Left renal cortex interstitium (tissue), 4 donors: ENCODE data around the gene BMP6. TPM values are rescaled to one million over a fixed set of nuclear protein-coding genes. Genes with fewer than 3 reads are reported as not detected.
"Not testable (repeated sequence)": the region's sequence is repeated elsewhere in the genome, so short reads cannot be mapped to it uniquely, and the experiment has no call there.

Experiments used
- DNase-seq, 4 donors: peaks; one replicate each; pipeline ENCODE4 v3.0.0-alpha.2; 2013; ENCODE audit warnings: low read depth in 4 of 4, low spot score in 2 of 4, missing footprints in 1 of 4
- polyA plus RNA-seq, 4 donors: library from polyadenylated mRNA; unstranded; fragments of 120-200 nt; gene quantifications; one replicate each; pipeline ENCODE4 v1.2.1, GENCODE V29; 2013; ENCODE audit not compliant: insufficient read length in 4 of 4

The BMP6 gene
- polyA plus RNA-seq, 4 donors: 6.1 to 7.4 (median 7.1) TPM

GRCh38 chr6:7879579-7879978 lies 153.7 kb downstream of the BMP6 start:
- DNase-seq: no peak

GRCh38 chr6:7879980-7880717 lies 154.2 kb downstream of the BMP6 start:
- no peak for DNase-seq

- DNase-seq: no peak
These were observed 154.8 kb downstream of the BMP6 start for GRCh38 chr6:7880718-7881107.

GRCh38 chr6:7881765-7882500 lies 156.0 kb downstream of the BMP6 start:
- DNase-seq: no peak

- DNase-seq: no peak
These were observed 156.8 kb downstream of the BMP6 start for GRCh38 chr6:7882505-7883257.

GRCh38 chr6:7883381-7883780 lies 157.5 kb downstream of the BMP6 start:
- no peak for DNase-seq

- DNase-seq: no peak
These were observed 160.2 kb downstream of the BMP6 start for GRCh38 chr6:7886132-7886531.

GRCh38 chr6:7887278-7887991 lies 161.5 kb downstream of the BMP6 start:
- no peak for DNase-seq

GRCh38 chr6:7888587-7889357 lies 162.9 kb downstream of the BMP6 start:
- no peak for DNase-seq

GRCh38 chr6:7891078-7891872 lies 165.4 kb downstream of the BMP6 start:
- DNase-seq: no peak

GRCh38 chr6:7892367-7892766 lies 166.5 kb downstream of the BMP6 start:
- not testable (repeated sequence) for DNase-seq

GRCh38 chr6:7893342-7893741 lies 167.4 kb downstream of the BMP6 start:
- no peak for DNase-seq

GRCh38 chr6:7894262-7895124 lies 168.6 kb downstream of the BMP6 start:
- no peak for DNase-seq

GRCh38 chr6:7895125-7895423 lies 169.2 kb downstream of the BMP6 start:
- DNase-seq: no peak

- no peak for DNase-seq
These were observed 170.6 kb downstream of the BMP6 start for GRCh38 chr6:7896465-7896987.

GRCh38 chr6:7897461-7898192 lies 171.7 kb downstream of the BMP6 start:
- DNase-seq: no peak

- DNase-seq: not testable (repeated sequence)
These were observed 172.3 kb downstream of the BMP6 start for GRCh38 chr6:7898193-7898586.
